NT2/D1 (cell line): ENCODE data around the gene PRELID3B.

Experiments
- SUZ12 ChIP-seq: IDR thresholded peaks from 2 replicates; pipeline ENCODE4 v1.6.1; 2011; ENCODE audit not compliant: insufficient read length, insufficient read depth; ENCODE audit errors: extremely low read depth
- YY1 ChIP-seq: IDR thresholded peaks from 2 replicates; pipeline ENCODE4 v1.6.1; 2011; ENCODE audit not compliant: insufficient read length, insufficient read depth
- ZNF274 ChIP-seq: IDR thresholded peaks from 2 replicates; pipeline ENCODE4 v1.6.1; 2011; ENCODE audit warnings: mild to moderate bottlenecking, low read depth, low read length

DNA sequence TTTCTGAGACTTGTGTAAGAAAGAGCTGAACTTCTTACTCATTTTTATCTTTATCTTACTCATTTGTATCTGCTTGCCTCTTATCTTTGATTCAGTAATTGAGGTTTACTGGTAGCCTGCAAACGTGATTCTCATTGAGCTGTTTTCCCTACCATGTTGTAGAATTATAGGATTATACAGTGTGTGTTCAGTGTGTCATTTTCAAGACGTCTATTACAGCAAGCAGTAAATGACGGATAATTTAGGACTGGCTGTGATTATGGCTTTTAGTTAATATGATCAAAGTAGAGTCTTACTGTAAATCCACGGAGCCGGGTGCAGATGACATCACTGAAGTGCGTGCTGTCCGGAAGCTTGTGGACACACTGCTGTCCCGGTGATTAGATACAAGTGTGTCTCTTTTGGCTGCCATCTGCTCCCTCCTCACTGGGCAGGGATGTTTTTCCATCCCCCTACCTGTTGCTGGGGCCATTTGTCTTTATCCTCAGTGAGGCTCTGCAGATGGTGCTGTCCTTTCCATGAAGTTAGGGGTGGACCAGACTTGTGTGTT, 55.5 kb downstream of the PRELID3B start:
- TF ChIP-seq ZNF274 = no peak
- no peak for TF ChIP-seq YY1
- TF ChIP-seq SUZ12 = no peak
